Measurements from ENCODE around the gene RAB44. TPM values are rescaled to one million over a fixed set of nuclear protein-coding genes. Genes with fewer than 3 reads are reported as not detected.

Gene RAB44
- total and polyA plus RNA-seq, 9 of the 15 experiments (the other 6 are each of a cell fraction or from before 2014, with no cell fraction given): not detected

GRCh38 chr6:36701401-36701991 lies 3.9 kb downstream of the RAB44 start (continued):
- TF ChIP-seq ZNF699 (CRISPR knock-in tag; IDR thresholded peaks at IDR 0.05; ENCODE audit: insufficient replicate concordance): no peak
- no peak for TF ChIP-seq ZNF212 (CRISPR knock-in tag; IDR thresholded peaks at IDR 0.05)
- TF ChIP-seq FOXK1 (CRISPR knock-in tag; IDR thresholded peaks at IDR 0.05; ENCODE audit: borderline replicate concordance): no peak
- TF ChIP-seq SMAD2 (IDR thresholded peaks at IDR 0.05; ENCODE audit: low read depth, low read length): no peak
- TF ChIP-seq, protein P1, sequence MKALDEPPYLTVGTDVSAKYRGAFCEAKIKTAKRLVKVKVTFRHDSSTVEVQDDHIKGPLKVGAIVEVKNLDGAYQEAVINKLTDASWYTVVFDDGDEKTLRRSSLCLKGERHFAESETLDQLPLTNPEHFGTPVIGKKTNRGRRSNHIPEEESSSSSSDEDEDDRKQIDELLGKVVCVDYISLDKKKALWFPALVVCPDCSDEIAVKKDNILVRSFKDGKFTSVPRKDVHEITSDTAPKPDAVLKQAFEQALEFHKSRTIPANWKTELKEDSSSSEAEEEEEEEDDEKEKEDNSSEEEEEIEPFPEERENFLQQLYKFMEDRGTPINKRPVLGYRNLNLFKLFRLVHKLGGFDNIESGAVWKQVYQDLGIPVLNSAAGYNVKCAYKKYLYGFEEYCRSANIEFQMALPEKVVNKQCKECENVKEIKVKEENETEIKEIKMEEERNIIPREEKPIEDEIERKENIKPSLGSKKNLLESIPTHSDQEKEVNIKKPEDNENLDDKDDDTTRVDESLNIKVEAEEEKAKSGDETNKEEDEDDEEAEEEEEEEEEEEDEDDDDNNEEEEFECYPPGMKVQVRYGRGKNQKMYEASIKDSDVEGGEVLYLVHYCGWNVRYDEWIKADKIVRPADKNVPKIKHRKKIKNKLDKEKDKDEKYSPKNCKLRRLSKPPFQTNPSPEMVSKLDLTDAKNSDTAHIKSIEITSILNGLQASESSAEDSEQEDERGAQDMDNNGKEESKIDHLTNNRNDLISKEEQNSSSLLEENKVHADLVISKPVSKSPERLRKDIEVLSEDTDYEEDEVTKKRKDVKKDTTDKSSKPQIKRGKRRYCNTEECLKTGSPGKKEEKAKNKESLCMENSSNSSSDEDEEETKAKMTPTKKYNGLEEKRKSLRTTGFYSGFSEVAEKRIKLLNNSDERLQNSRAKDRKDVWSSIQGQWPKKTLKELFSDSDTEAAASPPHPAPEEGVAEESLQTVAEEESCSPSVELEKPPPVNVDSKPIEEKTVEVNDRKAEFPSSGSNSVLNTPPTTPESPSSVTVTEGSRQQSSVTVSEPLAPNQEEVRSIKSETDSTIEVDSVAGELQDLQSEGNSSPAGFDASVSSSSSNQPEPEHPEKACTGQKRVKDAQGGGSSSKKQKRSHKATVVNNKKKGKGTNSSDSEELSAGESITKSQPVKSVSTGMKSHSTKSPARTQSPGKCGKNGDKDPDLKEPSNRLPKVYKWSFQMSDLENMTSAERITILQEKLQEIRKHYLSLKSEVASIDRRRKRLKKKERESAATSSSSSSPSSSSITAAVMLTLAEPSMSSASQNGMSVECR (CRISPR knock-in tag; IDR thresholded peaks at IDR 0.05): no peak
- no peak for TF ChIP-seq GTF3C2 (IDR thresholded peaks at IDR 0.05; ENCODE audit: borderline replicate concordance, extremely low read depth, insufficient read length)

All from K562 (cell line).